Erythroblast (primary cell): Measurements from ENCODE around the gene SCO2.

Source experiments
- DNase-seq, 2 experiments: peaks; one replicate each; lab custom pipeline; 2025; lab: John Stamatoyannopoulos, UW
- GATA1 ChIP-seq: IDR thresholded peaks from 2 replicates; pipeline ENCODE4 v1.6.1; 2011; ENCODE audit warnings: low read depth, mild to moderate bottlenecking, control low read depth, low read length, moderate library complexity
- POLR2A ChIP-seq: IDR thresholded peaks from 2 replicates; pipeline ENCODE4 v1.6.1; 2011; ENCODE audit warnings: mild to moderate bottlenecking, low read length

SCO2 gene

DNA sequence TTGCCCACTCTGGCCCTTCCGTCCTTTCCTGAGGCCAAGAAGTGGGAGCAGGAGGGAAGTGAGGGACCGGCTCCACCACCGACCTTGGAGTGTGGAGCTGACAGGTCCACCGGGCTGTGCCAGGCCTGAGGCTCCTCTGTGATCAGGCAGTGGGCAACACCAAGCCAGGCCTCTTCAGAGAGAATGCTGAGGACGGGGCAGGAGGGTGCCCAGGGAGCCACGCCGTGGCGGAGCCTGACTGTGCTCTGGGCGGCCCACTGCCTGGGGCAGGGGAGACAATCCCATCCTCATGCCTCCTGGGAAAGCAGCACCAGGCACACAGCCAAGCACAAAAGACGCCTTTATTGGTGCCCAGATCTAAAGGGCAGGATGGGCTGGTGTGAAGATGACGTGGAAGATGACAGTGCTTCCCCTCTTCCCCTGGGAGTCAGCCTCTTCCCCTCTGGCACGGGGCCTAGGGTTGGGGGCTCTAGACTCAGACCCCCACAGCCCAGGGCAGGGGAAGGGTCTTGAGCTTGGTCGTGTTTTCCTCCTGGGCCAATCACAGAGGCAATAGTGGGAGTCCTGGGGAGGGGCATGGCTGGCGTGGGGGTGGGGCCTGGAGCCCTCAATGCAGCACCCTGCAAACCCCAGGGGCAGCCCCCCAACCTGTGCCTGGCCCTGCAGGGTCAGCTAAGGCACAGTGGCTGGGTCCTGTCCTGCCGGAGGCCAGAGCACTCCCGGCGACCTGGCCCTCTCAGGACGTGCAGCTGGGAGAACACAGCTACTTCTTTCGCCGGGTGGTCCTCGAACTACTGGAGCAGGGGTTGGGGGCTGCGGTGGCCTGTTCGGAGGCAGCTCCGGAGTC lies 22.5 kb downstream of the SCO2 start:
- no peak for TF ChIP-seq GATA1
- no peak for TF ChIP-seq POLR2A
- DNase-seq: no peak

DNA sequence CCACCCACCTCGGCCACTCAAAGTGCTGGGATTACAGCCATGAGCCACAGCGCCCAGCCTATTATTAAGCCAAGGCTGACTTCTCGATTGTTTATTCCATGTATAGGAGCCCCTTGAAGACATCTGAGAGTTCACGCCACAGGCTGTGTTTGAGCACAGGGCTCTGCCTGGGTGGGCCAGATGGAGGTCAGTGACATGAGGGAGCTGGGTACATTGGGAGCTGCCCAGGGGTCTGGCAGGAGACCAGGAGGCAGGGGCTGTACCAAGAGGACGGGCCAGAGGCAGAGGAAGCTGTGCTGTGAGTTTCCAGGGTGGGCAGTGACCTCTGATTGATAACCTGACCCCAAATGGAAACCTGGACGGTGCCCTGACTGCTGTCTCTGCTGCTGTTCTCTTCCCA lies 23.3 kb downstream of the SCO2 start:
- no peak for DNase-seq
- TF ChIP-seq POLR2A (no peak), GATA1 (no peak)

DNA sequence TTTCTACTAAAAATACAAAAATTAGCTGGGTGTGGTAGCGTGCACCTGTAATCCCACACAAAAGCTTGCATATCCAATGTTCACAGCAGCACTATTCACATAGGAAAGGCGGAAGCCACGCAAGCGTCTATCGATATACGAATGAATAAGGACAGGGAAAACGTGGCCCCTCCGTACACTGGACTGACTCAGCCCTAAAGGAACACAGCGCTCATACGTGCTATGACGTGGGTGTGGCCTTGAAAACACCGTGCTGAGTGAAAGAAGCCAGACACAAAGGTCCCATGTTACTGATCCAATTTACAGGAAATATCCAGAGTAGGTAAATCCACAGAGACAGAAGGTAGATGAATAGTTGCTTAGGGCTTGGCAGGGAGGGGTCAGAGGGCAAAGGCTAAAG lies 24.9 kb downstream of the SCO2 start:
- no peak for DNase-seq
- TF ChIP-seq POLR2A: no peak
- no peak for TF ChIP-seq GATA1

DNA sequence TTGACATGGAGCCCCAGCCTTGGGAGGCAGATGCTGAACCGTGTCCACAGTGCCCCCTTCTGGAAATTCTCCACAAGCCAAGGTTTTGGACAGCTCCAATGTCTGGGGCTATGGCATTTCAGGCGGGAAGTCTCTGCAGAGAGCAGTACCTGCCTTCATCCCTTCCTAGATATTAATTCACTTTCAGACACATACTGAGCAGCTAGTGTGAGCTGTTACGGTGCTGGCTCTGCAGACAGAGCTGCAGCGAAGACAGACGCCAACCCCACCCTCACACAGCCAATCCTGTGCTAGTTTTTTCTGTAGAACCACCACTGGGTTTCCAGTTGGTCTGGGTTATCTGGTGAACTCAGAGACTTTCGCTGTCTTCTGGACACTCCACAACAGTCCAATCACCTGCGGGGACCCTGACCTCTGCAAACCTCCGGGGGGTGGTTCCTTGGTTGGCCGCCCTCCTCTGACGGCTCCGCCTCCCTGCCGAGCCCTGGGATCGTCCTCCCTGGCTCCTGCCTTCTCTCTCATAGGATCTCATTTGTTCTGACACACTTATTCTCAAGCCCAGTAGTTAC lies 27.0 kb downstream of the SCO2 start:
- peak; percentile 62 to 76 for DNase-seq
- TF ChIP-seq GATA1 (no peak), POLR2A (no peak)

DNA sequence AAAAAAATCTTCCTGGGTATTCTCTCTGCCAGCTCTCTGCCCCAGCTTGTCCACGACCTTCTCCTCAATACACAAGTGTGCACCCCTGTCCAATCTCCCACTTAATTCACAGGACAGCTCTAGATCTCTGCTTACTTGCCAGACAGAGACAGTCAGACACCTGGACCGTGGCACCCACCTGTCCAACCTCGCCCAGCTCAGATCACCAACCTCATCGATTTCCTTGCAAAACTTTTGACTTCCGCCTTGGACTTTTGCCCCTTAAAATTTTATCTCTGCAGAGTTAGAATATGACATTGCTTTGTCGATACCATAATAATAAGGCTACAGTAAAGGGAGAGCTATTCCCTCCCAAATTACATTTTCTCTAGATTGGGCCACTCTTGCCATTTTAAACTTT lies 28.3 kb downstream of the SCO2 start:
- DNase-seq: no peak
- TF ChIP-seq POLR2A (no peak), GATA1 (no peak)

DNA sequence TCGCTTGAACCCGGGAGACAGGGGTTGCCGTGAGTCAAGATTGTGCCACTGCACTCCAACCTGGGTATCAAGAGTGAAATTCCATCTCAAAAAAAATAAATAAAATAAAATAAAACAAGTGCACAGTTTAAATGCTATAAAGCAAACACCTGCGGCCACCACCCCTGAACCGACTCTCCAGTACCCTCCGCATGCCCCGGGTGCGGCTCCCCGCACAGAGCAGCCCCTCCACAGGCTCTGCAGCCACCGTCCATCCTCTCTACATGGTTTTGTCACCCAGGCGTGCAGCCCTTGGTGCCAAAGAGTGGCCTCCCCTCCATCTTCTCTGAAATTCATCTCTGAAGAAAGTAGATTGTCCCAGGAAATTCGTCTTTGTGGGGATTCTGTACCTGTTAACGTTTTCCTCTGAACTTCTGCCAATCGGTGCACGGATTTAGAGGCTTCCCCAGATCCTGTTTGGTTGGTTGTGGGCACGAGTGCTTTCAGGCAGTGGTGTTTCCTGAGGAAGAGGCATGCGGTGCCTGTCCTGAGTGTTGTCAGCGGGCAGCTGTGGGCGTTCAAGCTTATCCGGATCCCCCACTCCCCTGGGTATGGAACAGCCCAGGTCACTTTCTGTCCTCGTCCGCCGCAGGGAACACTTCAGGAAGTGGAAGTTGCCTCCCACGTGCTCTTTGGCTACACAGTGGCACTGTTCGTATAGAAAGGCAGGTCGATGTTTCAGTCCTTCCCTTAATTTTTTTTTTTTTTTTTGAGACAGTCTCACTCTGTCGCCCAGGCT lies 34.7 kb downstream of the SCO2 start:
- TF ChIP-seq GATA1: no peak
- no peak for TF ChIP-seq POLR2A
- no peak for DNase-seq

DNA sequence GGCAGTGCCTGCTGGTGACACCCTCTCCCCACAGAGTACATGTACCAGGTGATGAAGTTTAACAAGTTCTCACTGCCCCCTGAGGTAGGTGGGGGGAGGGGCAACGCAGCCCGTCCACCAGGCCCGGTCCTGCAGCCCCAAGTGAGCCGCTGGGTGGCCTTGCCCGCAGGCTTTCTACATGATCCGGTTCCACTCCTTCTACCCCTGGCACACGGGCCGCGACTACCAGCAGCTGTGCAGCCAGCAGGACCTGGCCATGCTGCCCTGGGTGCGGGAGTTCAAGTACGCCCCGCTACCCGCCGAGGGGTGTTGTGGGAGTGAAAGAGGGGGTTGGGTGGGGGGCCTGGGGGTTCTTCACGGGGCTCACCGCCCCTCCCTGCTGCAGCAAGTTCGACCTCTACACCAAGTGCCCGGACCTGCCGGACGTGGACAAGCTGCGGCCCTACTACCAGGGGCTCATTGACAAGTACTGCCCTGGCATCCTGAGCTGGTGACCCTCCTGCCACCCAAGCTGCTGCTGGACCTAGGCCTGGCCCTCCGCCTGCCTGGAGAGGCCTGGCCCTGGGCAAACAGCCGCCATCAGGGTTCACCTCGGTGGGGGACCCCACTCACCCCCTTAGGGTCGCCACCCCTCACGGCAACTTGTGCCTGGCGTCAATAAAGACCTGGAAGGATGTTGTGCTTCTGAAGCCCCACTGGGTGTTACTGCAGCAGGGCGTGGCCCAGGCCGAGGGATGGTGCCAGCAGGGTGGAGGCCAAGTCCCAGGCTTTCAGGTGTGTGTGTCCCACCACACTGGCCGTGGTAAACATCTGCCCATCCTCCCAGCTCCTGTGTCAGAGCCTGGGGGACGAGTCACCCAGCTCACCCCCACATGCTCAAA lies 35.8 kb downstream of the SCO2 start:
- DNase-seq: no peak
- TF ChIP-seq POLR2A (no peak), GATA1 (no peak)

DNA sequence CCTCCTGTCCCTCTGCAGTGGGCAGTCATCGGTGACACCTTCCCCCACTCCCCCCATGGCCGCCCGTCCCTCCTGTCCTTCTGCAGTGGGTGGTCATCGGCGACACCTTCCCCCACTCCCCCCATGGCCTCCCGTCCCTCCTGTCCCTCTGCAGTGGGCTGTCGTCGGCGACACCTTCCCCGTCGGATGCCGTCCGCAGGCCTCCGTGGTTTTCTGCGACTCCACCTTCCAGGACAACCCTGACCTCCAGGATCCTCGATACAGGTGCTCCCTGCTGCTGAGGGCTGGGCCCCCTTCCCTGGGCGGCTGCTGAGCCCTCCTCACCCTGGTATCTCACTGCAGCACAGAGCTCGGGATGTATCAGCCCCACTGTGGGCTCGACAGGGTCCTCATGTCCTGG lies 36.5 kb downstream of the SCO2 start:
- TF ChIP-seq GATA1 (no peak), POLR2A (no peak)
- no peak for DNase-seq

DNA sequence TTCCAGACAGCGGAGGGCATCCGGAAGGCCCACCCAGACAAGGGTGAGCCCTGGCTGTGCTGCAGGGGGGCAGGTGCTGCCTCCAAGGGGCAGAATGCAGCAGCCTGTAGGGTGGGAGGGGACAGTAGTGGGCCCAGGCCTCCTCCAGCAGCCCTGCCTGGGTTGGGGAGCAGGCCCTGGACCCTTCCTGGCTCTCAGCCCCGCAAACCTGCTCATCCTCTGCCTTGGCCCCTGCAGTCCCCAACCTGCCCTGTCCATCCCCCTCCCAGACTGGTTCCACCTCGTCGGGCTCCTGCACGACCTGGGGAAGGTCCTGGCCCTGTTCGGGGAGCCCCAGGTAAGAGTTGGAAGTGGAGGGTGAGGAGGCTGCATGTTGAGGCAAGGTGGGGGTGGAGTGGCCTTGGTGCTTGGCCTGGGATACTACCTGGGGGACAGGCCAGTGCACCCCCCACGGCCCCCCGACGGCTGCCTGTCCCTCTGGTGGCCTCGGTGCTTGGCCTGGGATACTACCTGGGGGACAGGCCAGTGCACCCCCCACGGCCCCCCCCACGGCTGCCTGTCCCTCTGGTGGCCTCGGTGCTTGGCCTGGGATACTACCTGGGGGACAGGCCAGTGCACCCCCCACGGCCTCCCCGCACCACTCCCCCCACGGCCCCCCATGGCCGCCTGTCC lies 37.3 kb downstream of the SCO2 start:
- DNase-seq: no peak
- TF ChIP-seq POLR2A (no peak), GATA1 (no peak)

DNA sequence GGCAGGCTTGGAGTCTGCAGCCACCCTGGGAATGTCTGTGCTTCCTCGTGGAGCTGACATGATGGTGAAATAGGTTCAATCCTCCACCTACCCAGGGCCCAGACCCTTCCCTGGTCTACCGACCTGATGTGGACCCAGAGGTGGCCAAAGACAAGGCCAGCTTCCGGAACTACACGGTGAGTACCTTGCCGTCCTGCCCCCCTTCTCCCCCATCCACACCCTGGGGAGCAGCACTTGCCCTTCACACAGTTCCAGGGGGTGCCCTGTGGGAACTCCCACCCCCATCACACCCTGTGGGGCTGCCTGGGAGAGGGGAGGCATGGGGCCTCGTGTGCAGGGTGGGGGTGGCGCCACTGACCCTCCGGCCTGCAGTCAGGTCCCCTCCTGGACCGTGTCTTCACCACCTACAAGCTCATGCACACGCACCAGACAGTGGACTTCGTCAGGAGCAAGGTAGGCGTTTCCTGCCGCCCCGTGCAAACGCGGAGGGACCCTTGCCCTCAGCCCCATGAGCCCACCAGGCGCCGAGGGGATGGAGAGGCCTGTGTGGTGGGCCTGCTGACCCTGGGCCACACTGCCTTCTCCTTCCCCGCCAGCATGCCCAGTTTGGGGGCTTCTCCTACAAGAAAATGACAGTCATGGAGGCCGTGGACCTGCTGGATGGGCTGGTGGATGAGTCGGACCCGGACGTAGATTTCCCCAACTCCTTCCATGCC lies 38.0 kb downstream of the SCO2 start:
- TF ChIP-seq POLR2A (no peak), GATA1 (no peak)
- DNase-seq: no peak

DNA sequence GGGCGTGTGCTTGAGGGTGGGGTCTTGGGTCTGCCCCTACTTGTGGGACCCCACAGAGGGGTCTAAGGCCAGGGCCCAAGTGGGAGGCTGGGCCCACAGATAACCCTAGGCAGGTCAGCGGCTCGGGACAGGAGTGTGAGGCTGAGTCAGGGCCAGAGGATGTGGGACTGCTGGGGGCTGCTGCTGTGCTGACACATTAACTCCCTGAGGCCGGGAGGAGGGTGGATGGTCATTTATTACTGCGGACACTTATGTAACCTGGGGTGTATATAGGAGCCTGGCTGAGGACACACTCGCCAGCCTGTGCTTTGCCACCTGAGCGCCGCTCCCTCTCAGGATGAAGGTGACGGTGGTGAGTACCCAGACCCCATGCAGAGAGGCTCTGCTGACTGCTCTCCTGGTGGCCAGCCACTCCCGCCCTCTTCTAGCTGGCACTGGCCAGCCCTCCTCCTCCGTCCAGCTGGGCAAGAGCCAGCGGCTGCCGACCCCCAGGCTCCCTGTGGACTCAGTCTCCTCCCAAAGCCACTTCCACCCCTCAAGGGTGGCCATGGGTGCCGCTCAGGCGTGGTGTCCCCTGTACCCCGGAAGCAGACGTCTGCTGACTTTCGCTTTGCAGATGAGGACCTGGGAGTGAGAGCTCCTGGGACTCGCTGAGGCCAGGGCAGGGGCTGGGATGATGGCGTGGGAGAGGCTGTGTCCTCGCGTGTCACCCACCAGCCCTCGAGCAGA lies 38.7 kb downstream of the SCO2 start, which contains the start of gene MIOX:
Gene MIOX (plus strand): TSS at position 299 of the 729 bp plus-strand sequence. CDS start 39 bp downstream, at position 338.
- no peak for DNase-seq
- TF ChIP-seq GATA1 (no peak), POLR2A (no peak)
